Measurements from ENCODE around the gene POU3F1. TPM values are rescaled to one million over a fixed set of nuclear protein-coding genes. Genes with fewer than 3 reads are reported as not detected.

The POU3F1 gene
- total RNA-seq, 2 experiments from 2014 or later = not detected

DNA sequence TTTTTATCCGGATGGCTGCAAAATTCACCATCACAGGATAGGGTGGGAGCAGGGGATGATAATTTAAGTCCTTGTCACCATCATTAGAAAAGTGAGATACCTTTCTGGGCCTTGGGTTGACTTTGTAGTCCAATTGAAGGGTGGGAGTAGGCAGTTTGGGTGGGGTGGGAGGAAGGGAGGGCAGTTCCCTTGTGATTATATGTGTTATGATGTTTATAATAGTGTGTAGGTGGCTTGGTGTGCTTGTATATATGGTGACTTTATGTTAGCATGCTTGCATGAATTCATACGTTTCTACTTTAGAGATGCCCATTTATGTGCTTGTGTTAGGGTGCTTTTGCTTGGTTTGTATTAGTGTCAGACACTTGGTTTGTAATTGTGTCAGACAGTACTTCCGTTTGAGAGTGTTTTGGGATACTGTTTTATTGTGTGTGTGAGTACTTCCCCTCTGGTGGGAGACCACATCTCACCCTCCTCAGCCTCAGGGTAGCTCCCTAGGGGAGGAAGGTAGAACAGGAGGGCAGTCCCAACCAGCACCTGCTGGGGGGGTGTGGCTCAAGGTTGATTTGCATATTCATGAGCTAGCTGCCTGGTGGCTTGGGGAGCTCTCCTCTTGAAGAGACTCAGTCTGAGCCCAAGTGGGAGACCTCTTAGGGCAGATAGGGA lies 6.3 kb upstream of the POU3F1 start:
- H3K27me3 Mint-ChIP-seq = peaks cover 14% of the 10 kb centered on the region
- no peaks in the 10 kb centered on the region for H3K36me3 Mint-ChIP-seq (ENCODE audit: low read depth)
- no peak for DNase-seq
- peaks cover 3% of the 10 kb centered on the region for H3K4me1 Mint-ChIP-seq
- no peak overlapping the region for H3K4me3 Mint-ChIP-seq
- POLR2A ChIA-PET = no interaction called here
- CTCF ChIA-PET = no interaction called here
- no peaks in the 10 kb centered on the region for H3K9me3 Mint-ChIP-seq
- H3K27ac Mint-ChIP-seq = no peak overlapping the region

GRCh38 chr1:38051079-38051543 lies 4.5 kb upstream of the POU3F1 start:
- H3K4me1 Mint-ChIP-seq = peaks cover 5% of the 10 kb centered on the region
- no peaks in the 10 kb centered on the region for H3K36me3 Mint-ChIP-seq (ENCODE audit: low read depth)
- peaks cover 20% of the 10 kb centered on the region for H3K27me3 Mint-ChIP-seq
- H3K9me3 Mint-ChIP-seq = no peaks in the 10 kb centered on the region
- no peak overlapping the region for H3K4me3 Mint-ChIP-seq
- ChIA-PET POLR2A (no interaction called here), CTCF (no interaction called here)
- DNase-seq = no peak
- H3K27ac Mint-ChIP-seq = no peak overlapping the region

DNA sequence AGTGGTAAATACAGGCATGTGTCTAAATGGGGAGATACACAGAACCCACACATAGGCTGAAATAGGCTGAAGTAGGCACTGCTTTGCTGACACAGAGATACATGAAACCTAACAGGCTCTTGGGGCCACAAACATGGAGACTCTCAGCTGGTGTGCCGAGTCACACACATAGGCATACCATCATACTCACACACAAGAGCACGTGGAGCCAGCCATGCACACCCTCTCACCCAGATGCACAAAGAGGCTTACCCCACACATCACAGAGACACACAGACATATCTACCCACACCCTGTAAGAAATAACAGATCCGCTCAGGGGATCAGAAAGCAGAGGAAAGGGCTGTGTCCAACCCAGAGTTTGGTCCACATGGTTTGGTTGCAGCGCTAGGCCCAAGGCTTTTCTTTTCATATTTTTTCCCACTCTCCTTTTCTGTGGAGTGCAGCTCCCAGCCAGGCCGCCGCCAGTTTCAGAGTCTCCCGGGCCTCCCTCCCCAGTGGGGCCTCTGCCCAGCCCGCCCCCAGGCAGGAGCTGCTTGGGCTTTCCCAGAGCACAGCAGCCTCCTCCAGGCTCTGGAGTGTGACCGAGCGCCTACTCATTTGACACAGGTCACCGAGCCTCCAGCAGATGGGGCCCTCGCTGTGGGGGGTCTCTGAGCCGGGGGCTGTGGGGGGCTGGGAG lies 3.9 kb upstream of the POU3F1 start:
- ChIA-PET CTCF (no interaction called here), POLR2A (no interaction called here)
- no peak for DNase-seq
- Mint-ChIP-seq H3K4me3 (no peak overlapping the region), H3K27me3 (peaks cover 22% of the 10 kb centered on the region), H3K9me3 (no peaks in the 10 kb centered on the region), H3K36me3 (ENCODE audit: low read depth) (no peaks in the 10 kb centered on the region), H3K27ac (no peak overlapping the region), H3K4me1 (peaks cover 5% of the 10 kb centered on the region)

- Mint-ChIP-seq H3K9me3 (no peaks in the 10 kb centered on the region), H3K4me1 (peaks cover 10% of the 10 kb centered on the region), H3K27ac (peak overlapping the region; percentile 46), H3K27me3 (peaks cover 40% of the 10 kb centered on the region), H3K4me3 (peak overlapping the region; percentile 70), H3K36me3 (ENCODE audit: low read depth) (no peaks in the 10 kb centered on the region)
- no peak for DNase-seq
- POLR2A ChIA-PET = no interaction called here
- CTCF ChIA-PET = interaction anchor here (0.5 to 1.3 kb wide), 3 partner anchors 13 to 634 kb away, joined by 3 to 4 read pairs (median 3); no protein-coding TSS in a partner anchor
Observed at GRCh38 chr1:38047603-38048141, 1.1 kb upstream of the POU3F1 start.

DNA sequence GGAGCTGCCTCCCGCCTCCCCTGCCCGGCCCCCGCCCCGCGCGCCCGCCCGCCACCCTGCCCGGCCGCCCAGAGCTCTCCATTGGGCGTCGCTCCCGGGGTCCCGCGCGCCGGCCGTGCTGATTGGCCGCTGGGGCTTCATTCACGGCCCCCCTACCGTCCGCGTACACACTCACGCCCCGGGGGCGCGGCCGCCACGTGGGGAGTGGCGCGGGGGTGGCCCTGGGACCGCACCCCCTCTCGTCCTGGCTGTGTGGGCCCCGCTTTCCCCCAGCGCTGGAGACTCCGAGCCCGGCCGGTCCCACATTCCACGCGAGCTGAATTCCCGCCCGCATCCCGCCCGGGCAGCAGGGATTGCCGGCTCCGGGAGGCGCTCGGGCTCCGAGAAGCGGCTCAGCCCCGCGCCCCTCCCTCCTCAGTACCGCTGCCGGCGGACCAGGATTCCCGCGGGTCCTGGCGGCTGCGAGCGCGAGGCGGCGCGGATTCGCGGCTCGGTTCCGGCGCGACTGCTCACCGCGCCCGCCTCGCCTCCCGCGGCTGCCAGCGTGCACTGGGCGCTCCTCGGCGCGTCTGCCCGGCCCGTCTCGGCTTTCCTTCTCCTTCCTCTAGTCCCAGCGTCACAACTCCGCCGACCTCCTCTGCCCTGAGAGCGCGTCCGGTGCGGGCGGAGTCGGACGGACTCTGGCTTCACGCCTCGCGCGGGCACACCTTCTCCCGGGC lies 450 bp upstream of the POU3F1 start:
- DNase-seq = peak; percentile 62
- Mint-ChIP-seq H3K4me1 (peaks cover 7% of the 10 kb centered on the region), H3K27me3 (peaks cover 44% of the 10 kb centered on the region), H3K9me3 (no peaks in the 10 kb centered on the region), H3K36me3 (ENCODE audit: low read depth) (no peaks in the 10 kb centered on the region), H3K4me3 (peak overlapping the region; percentile 70), H3K27ac (peak overlapping the region; percentile 46)
- POLR2A ChIA-PET = interaction anchor here (0.6 kb wide), 1 partner anchor 981 kb away, joined by 5 read pairs; no protein-coding TSS in a partner anchor
- CTCF ChIA-PET = no interaction called here

DNA sequence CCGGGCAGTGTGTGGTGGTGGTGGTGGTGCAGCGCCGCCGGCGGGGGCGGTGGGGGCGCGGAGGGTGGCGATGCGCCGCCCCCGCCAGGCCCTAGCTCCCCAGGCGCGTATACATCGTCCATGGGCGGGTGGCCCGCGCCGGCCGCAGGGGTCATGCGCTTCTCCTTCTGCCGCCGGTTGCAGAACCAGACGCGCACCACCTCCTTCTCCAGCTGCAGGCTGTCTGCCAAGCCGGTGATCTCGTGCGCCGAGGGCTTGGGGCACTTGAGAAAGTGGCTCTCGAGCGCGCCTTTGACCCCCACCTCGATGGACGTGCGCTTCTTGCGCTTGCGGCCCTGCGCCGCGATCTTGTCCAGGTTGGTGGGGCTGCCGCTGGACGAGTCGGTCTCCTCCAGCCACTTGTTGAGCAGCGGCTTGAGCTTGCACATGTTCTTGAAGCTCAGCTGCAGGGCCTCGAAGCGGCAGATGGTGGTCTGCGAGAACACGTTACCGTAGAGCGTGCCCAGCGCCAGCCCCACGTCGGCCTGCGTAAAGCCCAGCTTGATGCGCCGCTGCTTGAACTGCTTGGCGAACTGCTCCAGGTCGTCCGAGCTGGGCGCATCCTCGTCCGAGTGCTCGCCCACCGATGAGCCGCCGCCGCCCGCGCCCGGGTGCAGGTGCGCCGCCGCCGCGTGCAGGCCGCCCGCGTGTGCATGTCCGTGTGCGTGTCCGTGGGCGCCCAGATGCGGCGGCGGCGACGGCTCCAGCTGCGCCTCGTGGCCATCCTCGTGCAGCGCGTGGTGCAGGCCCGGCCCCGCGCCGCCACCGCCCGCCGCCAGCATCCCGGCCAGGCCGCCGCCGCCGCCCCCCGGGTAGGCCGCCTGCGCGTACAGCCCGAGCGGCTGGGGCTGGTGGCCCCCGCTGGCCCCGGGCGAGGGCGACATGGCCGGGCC lies 926 bp downstream of the POU3F1 start:
- Mint-ChIP-seq H3K4me1 (peaks cover 7% of the 10 kb centered on the region), H3K27me3 (peaks cover 56% of the 10 kb centered on the region), H3K9me3 (no peaks in the 10 kb centered on the region), H3K4me3 (no peak overlapping the region), H3K27ac (no peak overlapping the region), H3K36me3 (ENCODE audit: low read depth) (no peaks in the 10 kb centered on the region)
- DNase-seq = no peak
- ChIA-PET CTCF (no interaction called here), POLR2A (no interaction called here)

DNA sequence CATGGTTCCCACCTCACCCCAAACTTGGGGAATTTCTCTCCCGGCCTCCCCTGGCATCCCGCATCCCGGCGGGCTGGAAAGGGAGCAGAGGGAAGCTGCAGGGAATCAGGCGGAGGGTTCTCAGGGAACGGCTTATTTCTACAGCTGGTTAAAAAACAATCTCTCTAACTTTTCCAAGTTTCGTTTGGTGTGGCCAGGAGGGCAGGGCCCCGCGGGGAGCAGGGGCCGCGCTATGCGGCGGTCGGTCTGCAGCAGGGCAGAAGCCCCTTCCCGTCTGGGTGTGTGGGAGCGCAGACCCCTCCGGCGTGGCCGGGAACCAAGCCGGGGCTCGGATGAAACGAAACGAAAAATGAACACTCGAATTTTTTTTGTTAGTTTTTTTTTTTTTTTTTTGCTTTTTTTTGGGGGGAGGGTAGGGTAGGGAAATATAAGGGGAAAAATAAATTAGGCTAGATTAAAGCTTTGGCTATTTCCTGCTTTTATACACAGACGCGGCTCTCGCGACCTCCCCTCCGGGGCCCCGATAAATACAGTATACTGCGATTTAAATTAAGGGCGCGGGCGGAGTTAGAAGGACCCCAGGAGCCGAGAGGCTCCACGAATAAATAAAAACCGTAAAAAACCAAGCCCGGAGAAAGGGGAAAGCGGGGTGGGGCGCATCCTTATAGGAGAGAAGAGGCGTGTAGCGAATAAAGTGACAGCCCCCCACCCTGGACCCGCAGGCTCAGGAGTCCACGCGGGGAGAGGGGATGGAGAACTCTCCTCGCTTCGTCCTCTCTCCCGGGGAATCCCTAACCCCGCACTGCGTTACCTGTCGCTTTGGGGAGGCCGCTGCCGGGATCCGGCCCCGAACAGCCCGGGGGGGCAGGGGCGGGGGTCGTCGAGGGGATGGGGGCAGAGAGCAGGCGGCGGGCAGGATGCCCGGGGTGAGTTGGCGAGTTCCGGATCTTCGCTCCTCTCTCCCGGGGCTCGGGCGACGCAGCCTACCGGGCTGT lies 2.1 kb downstream of the POU3F1 start:
- ChIA-PET CTCF (interaction anchor here (0.7 kb wide), 1 partner anchor 579 kb away, joined by 3 read pairs; no protein-coding TSS in a partner anchor), POLR2A (no interaction called here)
- no peak overlapping the region for H3K27ac Mint-ChIP-seq
- H3K4me1 Mint-ChIP-seq = peaks cover 7% of the 10 kb centered on the region
- H3K27me3 Mint-ChIP-seq = peaks cover 63% of the 10 kb centered on the region
- no peaks in the 10 kb centered on the region for H3K9me3 Mint-ChIP-seq
- H3K4me3 Mint-ChIP-seq = peak overlapping the region; percentile 48
- no peak for DNase-seq
- H3K36me3 Mint-ChIP-seq (ENCODE audit: low read depth) = no peaks in the 10 kb centered on the region

DNA sequence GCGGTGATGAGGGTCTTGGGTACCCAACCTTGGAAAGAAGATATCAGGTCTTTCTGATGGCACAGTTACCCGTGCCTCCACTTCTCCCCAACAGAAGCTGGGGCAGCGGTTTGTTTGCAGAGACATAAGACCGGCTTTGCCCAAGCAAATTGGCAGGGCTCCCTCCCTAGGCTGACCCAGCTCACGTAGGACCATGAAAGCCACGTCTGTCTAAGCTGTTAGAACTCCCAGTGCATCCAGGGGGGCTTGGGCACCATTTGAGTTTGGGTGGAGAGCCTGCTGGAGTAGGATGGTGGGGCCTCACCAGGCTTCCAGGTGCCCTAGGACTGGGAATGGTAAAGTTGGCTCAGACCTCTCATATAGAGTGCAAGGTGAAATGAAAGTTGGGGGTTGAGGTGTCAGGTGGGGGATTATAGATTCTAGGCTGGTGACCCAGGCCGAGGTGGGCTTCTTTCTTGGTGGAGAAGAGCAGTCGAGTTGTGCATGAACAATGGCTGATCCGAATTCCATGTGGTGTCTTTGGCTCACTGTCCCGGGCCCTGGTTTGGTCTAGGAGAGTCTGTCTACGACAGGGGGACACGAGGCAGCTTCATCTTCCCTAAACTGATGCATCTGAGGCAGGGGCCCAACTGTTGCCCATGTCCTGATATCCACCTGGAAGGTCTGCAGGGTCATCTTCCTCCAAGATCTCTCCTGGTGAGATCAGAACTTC lies 3.4 kb downstream of the POU3F1 start:
- no peak for DNase-seq
- Mint-ChIP-seq H3K4me1 (peaks cover 7% of the 10 kb centered on the region), H3K27me3 (peaks cover 56% of the 10 kb centered on the region), H3K9me3 (no peaks in the 10 kb centered on the region), H3K36me3 (ENCODE audit: low read depth) (no peaks in the 10 kb centered on the region), H3K27ac (no peak overlapping the region), H3K4me3 (no peak overlapping the region)
- ChIA-PET CTCF (interaction anchor here (0.6 kb wide), 1 partner anchor 136 kb away, joined by 5 read pairs; no protein-coding TSS in a partner anchor), POLR2A (no interaction called here)

GRCh38 chr1:38041936-38042834 lies 4.4 kb downstream of the POU3F1 start:
- H3K36me3 Mint-ChIP-seq (ENCODE audit: low read depth) = no peaks in the 10 kb centered on the region
- H3K27me3 Mint-ChIP-seq = peaks cover 46% of the 10 kb centered on the region
- H3K27ac Mint-ChIP-seq = no peak overlapping the region
- POLR2A ChIA-PET = no interaction called here
- peaks cover 5% of the 10 kb centered on the region for H3K4me1 Mint-ChIP-seq
- H3K9me3 Mint-ChIP-seq = no peaks in the 10 kb centered on the region
- H3K4me3 Mint-ChIP-seq = no peak overlapping the region
- CTCF ChIA-PET = interaction anchor here (0.5 to 1.3 kb wide), 3 partner anchors 13 to 53 kb away, joined by 3 to 5 read pairs (median 4); no protein-coding TSS in a partner anchor
- DNase-seq = no peak

GRCh38 chr1:38039331-38040088 lies 7.1 kb downstream of the POU3F1 start:
- no peak overlapping the region for H3K4me3 Mint-ChIP-seq
- CTCF ChIA-PET = interaction anchor here (1.4 kb wide), 1 partner anchor 9 kb away, joined by 4 read pairs; no protein-coding TSS in a partner anchor
- peaks cover 40% of the 10 kb centered on the region for H3K27me3 Mint-ChIP-seq
- DNase-seq = no peak
- H3K9me3 Mint-ChIP-seq = no peaks in the 10 kb centered on the region
- H3K27ac Mint-ChIP-seq = no peak overlapping the region
- no peaks in the 10 kb centered on the region for H3K36me3 Mint-ChIP-seq (ENCODE audit: low read depth)
- peaks cover 4% of the 10 kb centered on the region for H3K4me1 Mint-ChIP-seq
- POLR2A ChIA-PET = no interaction called here
